HL-60 (cell line): ENCODE results near the gene STK24.

ENCODE experiments used
- DNase-seq, 2 experiments: peaks; one replicate each; pipeline ENCODE4 v3.0.0-alpha.2; 2010 to 2020; ENCODE audit warnings: low read depth in 1 of 2, low spot score in 1 of 2
- H3K27ac ChIP-seq: fragments of 250-450 bp; sonication (Bioruptor Pico); replicated peaks from 2 replicates; pipeline ENCODE4 v1.5.1; 2020; ENCODE audit warnings: mild to moderate bottlenecking, moderate library complexity
- H3K27me3 ChIP-seq: fragments of 250-450 bp; sonication (Bioruptor Pico); 2 replicates; pipeline ENCODE4 v1.5.1; 2021; ENCODE audit warnings: mild to moderate bottlenecking, moderate library complexity; ENCODE audit not compliant: insufficient read depth, poor library complexity, severe bottlenecking
- H3K4me3 ChIP-seq: replicated peaks from 2 replicates; pipeline ENCODE4 v1.5.1; 2011; ENCODE audit warnings: mild to moderate bottlenecking, control low read depth, low read length; ENCODE audit not compliant: insufficient read depth
- CTCF ChIP-seq: IDR thresholded peaks from one replicate; pipeline ENCODE4 v1.5.1; 2011; ENCODE audit warnings: low read length, control low read depth, inconsistent platforms; ENCODE audit not compliant: insufficient read depth
- GABPA ChIP-seq: IDR thresholded peaks from 2 replicates; pipeline ENCODE4 v1.6.1; 2012; ENCODE audit warnings: low read depth
- POLR2AphosphoS5 ChIP-seq: IDR thresholded peaks from 2 replicates; pipeline ENCODE4 v1.6.1; 2012; ENCODE audit warnings: low read depth
- REST ChIP-seq: IDR thresholded peaks from 2 replicates; pipeline ENCODE4 v1.6.1; 2012; ENCODE audit warnings: low read depth; ENCODE audit not compliant: insufficient replicate concordance
- SPI1 ChIP-seq: IDR thresholded peaks from 2 replicates; pipeline ENCODE4 v1.6.1; 2012; ENCODE audit warnings: low read depth, mild to moderate bottlenecking, borderline replicate concordance

Gene STK24

GRCh38 chr13:98429081-98429480, 147.8 kb downstream of the STK24 start:
- no peak for TF ChIP-seq GABPA
- TF ChIP-seq SPI1 = no peak
- no peak for TF ChIP-seq REST
- TF ChIP-seq CTCF = no peak
- no peak for TF ChIP-seq POLR2AphosphoS5
- no peak overlapping the region for H3K27ac ChIP-seq
- no peak overlapping the region for H3K4me3 ChIP-seq
- DNase-seq = no peak
- H3K27me3 ChIP-seq = peaks cover 13% of the 10 kb centered on the region

- no peak overlapping the region for H3K27ac ChIP-seq
- no peak for DNase-seq
These were observed 148.5 kb downstream of the STK24 start for GRCh38 chr13:98428256-98428966.

More at GRCh38 chr13:98428256-98428966, 148.5 kb downstream of the STK24 start:
- peaks cover 15% of the 10 kb centered on the region for H3K27me3 ChIP-seq
- no peak overlapping the region for H3K4me3 ChIP-seq
- TF ChIP-seq CTCF = no peak
- TF ChIP-seq SPI1 = no peak
- no peak for TF ChIP-seq REST
- TF ChIP-seq GABPA = no peak
- no peak for TF ChIP-seq POLR2AphosphoS5
